Measurements from ENCODE around the gene LRMDA. TPM values are rescaled to one million over a fixed set of nuclear protein-coding genes. Genes with fewer than 3 reads are reported as not detected.

LRMDA gene
- total and polyA plus RNA-seq, 10 of the 15 experiments (the other 5 are each of a cell fraction or from before 2014, with no cell fraction given): 0.07 to 0.54 (median 0.29) TPM; not detected in 4

- Histone ChIP-seq H2AFZ (ENCODE audit: control insufficient read depth, low read depth, low read length) (no peak overlapping the region), H3K9ac (ENCODE audit: control insufficient read depth, insufficient read depth, low read length) (no peak overlapping the region), H4K20me1 (ENCODE audit: control insufficient read depth, insufficient read depth) (no peaks in the 10 kb centered on the region), H3K4me1 (ENCODE audit: control insufficient read depth, insufficient read depth, low read length) (no peaks in the 10 kb centered on the region), H3K4me2 (ENCODE audit: control insufficient read depth, insufficient read depth) (no peak overlapping the region), H3K27ac (ENCODE audit: control insufficient read depth, insufficient read depth) (no peak overlapping the region), H3K36me3 (ENCODE audit: control insufficient read depth in 2 of 2, insufficient read depth in 2 of 2, low read length in 1 of 2) (no peaks in the 10 kb centered on the region), H3K4me3 (no peak overlapping the region), H3K9me3 (replicated peaks; ENCODE audit: control insufficient read depth, insufficient read depth, low read length) (no peaks in the 10 kb centered on the region), H3K27me3 (replicated peaks in 1 of 2; ENCODE audit: control insufficient read depth in 2 of 2, insufficient read depth in 2 of 2, low read length in 1 of 2) (no peaks in the 10 kb centered on the region), H3K79me2 (ENCODE audit: control insufficient read depth, insufficient read depth, low read length) (no peaks in the 10 kb centered on the region)
- ChIA-PET CTCF (interaction anchor here (0.9 to 2.0 kb wide), 3 partner anchors 9 to 136 kb away, joined by 3 to 8 read pairs (median 3); no protein-coding TSS in a partner anchor), SMC1A (ENCODE audit: uncharacterized antibody, unreplicated experiment) (interaction anchor here (0.7 to 1.6 kb wide), 4 partner anchors 8 to 12 kb away, joined by 3 to 5 read pairs (median 3); no protein-coding TSS in a partner anchor), POLR2A (interaction anchor here (0.6 kb wide), 1 partner anchor 59 kb away, joined by 3 read pairs; no protein-coding TSS in a partner anchor), RAD21 (ENCODE audit: unreplicated experiment) (no interaction called here)
- FAIRE-seq (no peak), DNase-seq (ENCODE audit: low read depth, low spot score) (no peak), ATAC-seq (no peak)
- BruUV-seq (replicated peaks): no TSS peak
- WGBS (ENCODE audit: insufficient coverage, insufficient replicate concordance, low lambda C conversion rate, missing lambda C conversion rate): 17% methylated on average over 5 of the region's 5 CpGs
- in situ Hi-C loops (cut with MboI) (no loop called here), intact Hi-C loops (cut with micrococcal nuclease; ENCODE audit: unreplicated experiment) (no loop called here)
- no peak for TF ChIP-seq TCF7 (IDR thresholded peaks at IDR 0.05; ENCODE audit: borderline replicate concordance)
- TF ChIP-seq SMC3 (IDR thresholded peaks at IDR 0.05; ENCODE audit: borderline replicate concordance, low read length): no peak
Observed at GRCh38 chr10:76244061-76244686, 812.8 kb downstream of the LRMDA start.

- Histone ChIP-seq H3K27ac (ENCODE audit: control insufficient read depth, insufficient read depth) (no peak overlapping the region), H3K4me1 (ENCODE audit: control insufficient read depth, insufficient read depth, low read length) (no peaks in the 10 kb centered on the region), H3K9ac (ENCODE audit: control insufficient read depth, insufficient read depth, low read length) (no peak overlapping the region), H4K20me1 (ENCODE audit: control insufficient read depth, insufficient read depth) (no peaks in the 10 kb centered on the region), H3K4me2 (ENCODE audit: control insufficient read depth, insufficient read depth) (no peak overlapping the region), H3K9me3 (replicated peaks; ENCODE audit: control insufficient read depth, insufficient read depth, low read length) (no peaks in the 10 kb centered on the region), H3K4me3 (no peak overlapping the region), H3K79me2 (ENCODE audit: control insufficient read depth, insufficient read depth, low read length) (no peaks in the 10 kb centered on the region), H3K36me3 (ENCODE audit: control insufficient read depth in 2 of 2, insufficient read depth in 2 of 2, low read length in 1 of 2) (no peaks in the 10 kb centered on the region), H2AFZ (ENCODE audit: control insufficient read depth, low read depth, low read length) (no peak overlapping the region), H3K27me3 (replicated peaks in 1 of 2; ENCODE audit: control insufficient read depth in 2 of 2, insufficient read depth in 2 of 2, low read length in 1 of 2) (no peaks in the 10 kb centered on the region)
- ChIA-PET SMC1A (ENCODE audit: uncharacterized antibody, unreplicated experiment) (interaction anchor here (1.0 to 1.6 kb wide), 2 partner anchors 10 to 39 kb away, joined by 4 to 5 read pairs; no protein-coding TSS in a partner anchor), CTCF (interaction anchor here (0.7 to 1.3 kb wide), 2 partner anchors 31 to 850 kb away, joined by 3 to 4 read pairs; no protein-coding TSS in a partner anchor), POLR2A (no interaction called here), RAD21 (ENCODE audit: unreplicated experiment) (interaction anchor here (1.1 kb wide), 1 partner anchor 57 kb away, joined by 3 read pairs; no protein-coding TSS in a partner anchor)
- FAIRE-seq: no peak
- ATAC-seq: peak; percentile 73
- intact Hi-C loops (cut with micrococcal nuclease; ENCODE audit: unreplicated experiment): no loop called here
- WGBS (ENCODE audit: insufficient coverage, insufficient replicate concordance, low lambda C conversion rate, missing lambda C conversion rate): 43% methylated on average over 7 of the region's 7 CpGs
- in situ Hi-C loops (cut with MboI): no loop called here
- DNase-seq (ENCODE audit: low read depth, low spot score): no peak
- no TSS peak for BruUV-seq (replicated peaks)
- TF ChIP-seq BCL3 (IDR thresholded peaks at IDR 0.05; ENCODE audit: borderline replicate concordance, insufficient read depth, low read depth, low read length, poor library complexity, severe bottlenecking) (no peak), SMARCA5 (IDR thresholded peaks at IDR 0.05) (no peak), ZSCAN29 (IDR thresholded peaks at IDR 0.05) (no peak), ZBTB40 (IDR thresholded peaks at IDR 0.05; ENCODE audit: borderline replicate concordance) (no peak), NFYB (IDR thresholded peaks at IDR 0.05; ENCODE audit: insufficient read depth, low read depth, low read length) (no peak), LARP7 (IDR thresholded peaks at IDR 0.05) (no peak), RAD21 (IDR thresholded peaks at IDR 0.05; ENCODE audit: insufficient read depth, low read depth, low read length) (no peak)
Observed at GRCh38 chr10:76245951-76246495, 814.6 kb downstream of the LRMDA start.

All from GM12878 (cell line).